Stomach (tissue), 9 donors: ENCODE results near the gene NMBR. TPM values are rescaled to one million over a fixed set of nuclear protein-coding genes. Genes with fewer than 3 reads are reported as not detected.
"Not testable (repeated sequence)": the region's sequence is repeated elsewhere in the genome, so short reads cannot be mapped to it uniquely, and the experiment has no call there.

Experiments
- DNase-seq, 2 donors: peaks; one replicate each; pipeline versions ENCODE4 v3.0.0 to v3.0.0-alpha.2; 2013 to 2019
- H3K27ac ChIP-seq, 5 donors: fragments of 200-600 bp in 4 of 5; sonication (generic) in 4 of 5; one replicate each; pipeline ENCODE4 v1.5.1; 2013 to 2019; ENCODE audit warnings: mild to moderate bottlenecking in 1 of 5, moderate library complexity in 1 of 5
- H3K27me3 ChIP-seq, 3 donors: fragments of 200-600 bp; sonication (generic); one replicate each; pipeline ENCODE4 v1.5.1; 2017 to 2019; ENCODE audit warnings: mixed run types in 1 of 3
- H3K36me3 ChIP-seq, 4 donors: fragments of 200-600 bp; sonication (generic); 1 replicate in 3 of 4; 2 replicates in 1 of 4; pipeline ENCODE4 v1.5.1; 2016 to 2019
- H3K4me1 ChIP-seq, 4 donors: fragments of 200-600 bp; sonication (generic); one replicate each; pipeline ENCODE4 v1.5.1; 2016 to 2019
- H3K4me3 ChIP-seq, 4 donors: fragments of 200-600 bp; sonication (generic) in 3 of 4; one replicate each; pipeline ENCODE4 v1.5.1; 2016 to 2019; ENCODE audit warnings: mild to moderate bottlenecking in 1 of 4
- H3K9me3 ChIP-seq, 4 donors: fragments of 200-600 bp; sonication (generic); one replicate each; pipeline ENCODE4 v1.5.1; 2016 to 2019
- EP300 ChIP-seq: sonication (generic); formaldehyde crosslinking; IDR thresholded peaks from one replicate; pipeline ENCODE4 v1.6.1; 2017; ENCODE audit warnings: antibody characterized with exemption
- POLR2A ChIP-seq, 4 donors: fragments of 450-650 bp; IDR thresholded peaks; one replicate each; pipeline ENCODE4 v1.6.1; 2016; ENCODE audit warnings: antibody characterized with exemption in 4 of 4, control low read depth in 2 of 4, mild to moderate bottlenecking in 1 of 4, moderate library complexity in 1 of 4
- POLR2AphosphoS5 ChIP-seq, 3 donors: sonication (generic); formaldehyde crosslinking; IDR thresholded peaks; one replicate each; pipeline ENCODE4 v1.6.1; 2016; ENCODE audit warnings: antibody characterized with exemption in 3 of 3
- WGBS, 5 donors: extraction: QIAGEN DNeasy Blood & Tissue Kit in 3 of 5; methylation state at CpG; one replicate each; pipeline versions ENCODE4 v1.1.5 to v1.1.7; 2013 to 2018; 5-methylcytosine and 5-hydroxymethylcytosine counted together
- intact Hi-C: fragments of 100-400 bp; cut with DNase I; formaldehyde crosslinking; loops from one replicate; pipeline ENCODE4 v1.15.1; 2023; ENCODE audit warnings: low total_unique reads
- polyA plus RNA-seq, 3 donors: library from polyadenylated mRNA; stranded (reverse); fragments of 200-250 nt; gene quantifications; one replicate each; pipeline ENCODE4 v1.2.3, GENCODE V29; 2013
- total RNA-seq, 5 donors: library from RNA; depleted of rRNA; stranded (reverse); fragments of >200 nt; gene quantifications; one replicate each; pipeline versions ENCODE4 v1.1.0 to v1.2.3, GENCODE V29; 2014 to 2016
- TF ChIP-seq, protein P1 (sequence below), 7 experiments: fragments of 450-650 bp in 4 of 7; fragments of 200-600 bp in 3 of 7; sonication (generic) in 3 of 7; IDR thresholded peaks; one replicate each; pipeline ENCODE4 v1.5.1; 2016 to 2019; ENCODE audit warnings: antibody characterized with exemption in 7 of 7, control low read depth in 2 of 7, mild to moderate bottlenecking in 1 of 7
- donor health status: healthy with polysubstance abuse.
- donor health status: Bipolar disorder and iron deficiency.
- donor health status: healthy.

Gene NMBR
- total and polyA plus RNA-seq, 8 donors: 0.73 TPM; not detected in 7

DNA sequence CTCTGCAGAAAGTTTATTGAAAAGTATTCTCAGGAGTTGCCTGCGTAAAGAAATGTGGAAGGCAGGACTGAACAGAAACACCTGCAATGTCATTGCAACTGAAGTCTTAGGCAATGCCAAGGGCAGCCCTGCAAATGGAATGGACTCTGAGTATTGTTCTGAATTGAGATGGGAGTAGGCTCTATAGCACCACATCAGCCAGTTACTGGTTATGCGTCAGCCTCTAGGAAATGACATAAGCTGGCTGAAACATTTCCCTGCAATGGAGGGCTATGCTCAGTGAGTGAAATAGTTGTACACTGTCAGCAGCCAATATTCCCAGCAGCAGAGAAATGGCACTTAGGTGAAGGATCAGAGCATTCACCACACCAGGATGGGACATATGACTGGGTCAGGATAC, 28.0 kb downstream of the NMBR start:
- peak in 1 of 2 donors; percentile 1 for DNase-seq
- H3K27me3 ChIP-seq: no peaks in the 10 kb centered on the region
- 86 to 97% (median 92%) methylated on average over 2 of the region's 2 CpGs for WGBS, 5 donors

DNA sequence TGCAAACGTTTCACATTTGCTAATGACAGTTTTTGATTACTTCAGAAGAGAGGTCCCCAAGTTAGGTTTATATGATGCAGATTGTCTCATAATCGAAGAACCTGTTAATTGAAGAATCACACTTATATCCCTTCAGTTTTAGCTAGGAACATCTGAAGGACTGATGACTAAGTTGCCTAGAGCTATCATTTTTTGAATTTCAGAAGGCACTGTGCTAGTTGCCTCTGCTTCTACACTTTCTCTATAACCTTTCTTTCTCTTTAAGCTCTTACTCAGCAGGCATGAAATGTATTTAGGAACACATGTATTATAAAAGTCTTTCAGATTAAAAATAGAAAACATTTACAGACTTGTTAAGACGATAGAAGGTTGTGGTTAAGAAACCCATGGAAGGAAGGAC, 28.6 kb downstream of the NMBR start:
- intact Hi-C loops: no loop called here
- Histone ChIP-seq H3K9me3 (no peaks in the 10 kb centered on the region), H3K4me1 (no peaks in the 10 kb centered on the region), H3K27me3 (no peaks in the 10 kb centered on the region), H3K36me3 (no peaks in the 10 kb centered on the region), H3K27ac (no peak overlapping the region), H3K4me3 (no peak overlapping the region)
- no peak for DNase-seq
- TF ChIP-seq EP300: no peak
- WGBS, 5 donors: 65 to 72% (median 71%) methylated on average over 3 of the region's 3 CpGs

More for the DNA sequence above, 28.0 kb downstream of the NMBR start:
- no peak overlapping the region for H3K4me3 ChIP-seq
- no peaks in the 10 kb centered on the region for H3K4me1 ChIP-seq
- H3K36me3 ChIP-seq: no peaks in the 10 kb centered on the region
- no peaks in the 10 kb centered on the region for H3K9me3 ChIP-seq
- TF ChIP-seq POLR2AphosphoS5 (IDR thresholded peaks at IDR 0.05) (no peak), POLR2A (IDR thresholded peaks at IDR 0.05) (no peak), EP300 (no peak)
- TF ChIP-seq, protein P1, sequence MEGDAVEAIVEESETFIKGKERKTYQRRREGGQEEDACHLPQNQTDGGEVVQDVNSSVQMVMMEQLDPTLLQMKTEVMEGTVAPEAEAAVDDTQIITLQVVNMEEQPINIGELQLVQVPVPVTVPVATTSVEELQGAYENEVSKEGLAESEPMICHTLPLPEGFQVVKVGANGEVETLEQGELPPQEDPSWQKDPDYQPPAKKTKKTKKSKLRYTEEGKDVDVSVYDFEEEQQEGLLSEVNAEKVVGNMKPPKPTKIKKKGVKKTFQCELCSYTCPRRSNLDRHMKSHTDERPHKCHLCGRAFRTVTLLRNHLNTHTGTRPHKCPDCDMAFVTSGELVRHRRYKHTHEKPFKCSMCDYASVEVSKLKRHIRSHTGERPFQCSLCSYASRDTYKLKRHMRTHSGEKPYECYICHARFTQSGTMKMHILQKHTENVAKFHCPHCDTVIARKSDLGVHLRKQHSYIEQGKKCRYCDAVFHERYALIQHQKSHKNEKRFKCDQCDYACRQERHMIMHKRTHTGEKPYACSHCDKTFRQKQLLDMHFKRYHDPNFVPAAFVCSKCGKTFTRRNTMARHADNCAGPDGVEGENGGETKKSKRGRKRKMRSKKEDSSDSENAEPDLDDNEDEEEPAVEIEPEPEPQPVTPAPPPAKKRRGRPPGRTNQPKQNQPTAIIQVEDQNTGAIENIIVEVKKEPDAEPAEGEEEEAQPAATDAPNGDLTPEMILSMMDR (IDR thresholded peaks at IDR 0.05): no peak
- no peak overlapping the region for H3K27ac ChIP-seq
- intact Hi-C loops: no loop called here

DNA sequence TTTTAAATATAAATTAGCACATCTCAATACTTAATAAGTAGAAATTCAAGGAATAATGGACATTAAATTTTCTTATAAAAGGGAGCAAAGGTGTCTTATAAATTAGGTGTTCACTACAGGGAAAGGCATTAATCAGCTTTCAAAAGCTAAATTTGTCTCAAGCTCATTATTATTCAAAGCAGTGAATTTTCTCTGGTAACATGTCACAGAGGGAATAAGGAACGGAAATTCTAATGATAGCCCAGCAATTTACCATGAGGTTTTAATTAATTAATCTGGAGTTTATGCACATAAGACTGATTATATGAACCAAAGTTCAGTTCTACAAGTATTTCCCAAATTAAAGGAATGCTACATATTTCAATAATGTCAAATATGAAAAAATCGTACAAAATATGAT, 29.6 kb downstream of the NMBR start:
- intact Hi-C loops: no loop called here
- 82 to 92% (median 85%) methylated on average over 2 of the region's 2 CpGs for WGBS, 5 donors
- no peak for DNase-seq
- Histone ChIP-seq H3K9me3 (no peaks in the 10 kb centered on the region), H3K4me1 (no peaks in the 10 kb centered on the region), H3K27ac (no peak overlapping the region), H3K4me3 (no peak overlapping the region), H3K36me3 (no peaks in the 10 kb centered on the region), H3K27me3 (no peaks in the 10 kb centered on the region)
- no peak for TF ChIP-seq EP300
- TF ChIP-seq POLR2A (IDR thresholded peaks at IDR 0.05): no peak
- TF ChIP-seq, protein P1 (IDR thresholded peaks at IDR 0.05): no peak
- TF ChIP-seq POLR2AphosphoS5 (IDR thresholded peaks at IDR 0.05): no peak

DNA sequence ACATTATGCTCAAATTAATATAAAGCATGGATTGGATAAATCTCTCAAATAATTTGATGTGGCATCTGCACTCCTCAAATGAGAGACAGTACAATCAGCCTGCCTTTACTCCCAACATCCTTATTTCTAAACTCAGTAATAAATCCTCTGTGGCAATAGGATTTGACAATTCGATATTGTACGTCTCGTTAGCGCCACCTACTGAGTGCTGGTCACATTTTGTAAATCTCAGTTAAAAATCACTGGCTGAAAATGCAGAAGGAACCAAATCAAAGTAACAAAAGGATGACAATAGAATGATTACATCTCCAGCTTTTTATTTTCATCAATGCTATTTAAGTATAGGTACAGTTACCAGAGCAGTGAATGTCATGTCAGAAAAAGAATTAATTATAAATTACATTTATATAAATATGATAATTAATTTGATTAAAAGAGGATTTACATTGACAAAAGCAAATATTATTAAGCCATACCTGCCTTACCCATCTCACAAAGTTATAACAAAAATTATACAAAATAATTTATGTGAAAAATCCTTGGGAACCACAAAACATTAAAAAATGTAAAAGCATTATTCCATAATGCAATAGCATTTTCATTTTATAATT, 34.4 kb downstream of the NMBR start:
- DNase-seq: peak; percentile 64 to 85
- H3K9me3 ChIP-seq: no peaks in the 10 kb centered on the region
- no peak overlapping the region for H3K27ac ChIP-seq
- TF ChIP-seq POLR2AphosphoS5 (IDR thresholded peaks at IDR 0.05) (no peak), EP300 (no peak), POLR2A (IDR thresholded peaks at IDR 0.05) (no peak)
- TF ChIP-seq, protein P1 (IDR thresholded peaks at IDR 0.05): peak in 5 of 7 experiments; percentile 30 to 70 (median 37)
- no peaks in the 10 kb centered on the region for H3K27me3 ChIP-seq
- WGBS, 5 donors: 0 to 2% (median 0%) methylated on average over 4 of the region's 4 CpGs
- H3K36me3 ChIP-seq: no peaks in the 10 kb centered on the region
- H3K4me3 ChIP-seq: no peak overlapping the region
- intact Hi-C loops: no loop called here
- no peaks in the 10 kb centered on the region for H3K4me1 ChIP-seq

DNA sequence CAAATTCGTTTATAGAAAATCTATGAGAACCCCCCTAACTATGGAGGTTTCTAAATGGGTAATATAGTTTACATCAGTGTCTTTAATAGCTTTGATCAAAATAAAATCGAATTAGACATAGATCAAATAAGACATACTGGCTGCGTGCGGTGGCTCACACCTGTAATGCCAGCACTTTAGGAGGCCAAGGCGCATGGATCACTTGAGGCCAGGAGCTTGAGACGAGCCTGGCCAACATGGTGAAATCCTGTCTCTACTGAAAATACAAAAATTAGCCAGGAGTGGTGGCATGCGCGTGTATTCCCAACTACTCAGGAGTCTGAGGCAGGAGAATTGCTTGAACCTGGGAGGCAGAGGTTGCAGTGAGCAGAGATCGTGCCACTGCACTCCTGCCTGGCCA, 36.1 kb downstream of the NMBR start:
- H3K27me3 ChIP-seq, H3K9me3 ChIP-seq, DNase-seq, H3K27ac ChIP-seq, H3K4me3 ChIP-seq, intact Hi-C loops, H3K4me1 ChIP-seq, H3K36me3 ChIP-seq: not testable (repeated sequence)
- WGBS, 5 donors: 83 to 85% (median 84%) methylated on average over 9 of the region's 9 CpGs

DNA sequence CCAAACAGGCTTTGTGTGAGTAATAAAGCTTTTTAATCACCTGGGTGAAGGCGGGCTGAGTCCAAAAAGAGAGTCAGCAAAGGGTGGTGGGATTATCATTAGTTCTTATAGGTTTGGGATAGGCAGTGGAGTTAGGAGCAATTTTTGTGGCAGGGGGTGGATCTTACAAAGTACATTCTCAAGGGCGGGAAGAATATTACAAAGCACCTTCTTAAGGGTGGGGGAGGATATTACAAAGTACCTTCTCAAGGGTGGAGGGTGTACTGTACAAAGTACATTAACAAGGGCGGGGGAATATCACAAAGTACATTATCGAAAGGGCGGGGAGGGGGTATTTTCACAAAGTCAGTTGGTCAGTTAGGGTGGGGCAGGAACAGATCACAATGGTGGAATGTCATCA, 42.1 kb downstream of the NMBR start:
- H3K4me1 ChIP-seq, H3K27ac ChIP-seq, intact Hi-C loops, H3K27me3 ChIP-seq, H3K36me3 ChIP-seq, H3K4me3 ChIP-seq, DNase-seq, H3K9me3 ChIP-seq: not testable (repeated sequence)
- WGBS, 5 donors: 76 to 92% (median 82%) methylated on average over 5 of the region's 5 CpGs
